ENCODE results near the gene MIS18BP1.

GRCh38 chr14:45156067-45156466 lies 96.9 kb downstream of the MIS18BP1 start:
- TF ChIP-seq CTCF (conservative IDR thresholded peaks at IDR 0.05; ENCODE audit: low read depth in 2 of 2) (no peak), EZH2 (IDR thresholded peaks at IDR 0.05; ENCODE audit: low read depth, unreplicated experiment) (no peak), REST (IDR thresholded peaks at IDR 0.05; ENCODE audit: unreplicated experiment) (no peak), POLR2AphosphoS5 (IDR thresholded peaks at IDR 0.05; ENCODE audit: low read depth) (no peak), EZH2phosphoT487 (IDR thresholded peaks at IDR 0.05; ENCODE audit: unreplicated experiment) (no peak), ZNF114 (CRISPR knock-in tag; IDR thresholded peaks at IDR 0.05) (no peak), CREB1 (CRISPR knock-in tag; IDR thresholded peaks at IDR 0.05; ENCODE audit: low read depth) (no peak)

Data from GM23338 (cell line).